ENCODE results near the gene AKAP1.

The AKAP1 gene

GRCh38 chr17:57062865-57063264 lies 22.2 kb upstream of the AKAP1 start:
- Mint-ChIP-seq H3K4me3 (no peak overlapping the region), H3K36me3 (ENCODE audit: low read depth) (no peaks in the 10 kb centered on the region), H3K9me3 (no peaks in the 10 kb centered on the region), H3K27ac (no peak overlapping the region), H3K4me1 (ENCODE audit: low read depth) (no peaks in the 10 kb centered on the region), H3K27me3 (ENCODE audit: low read depth) (peaks cover 5% of the 10 kb centered on the region)
- no peak for DNase-seq (ENCODE audit: low spot score)

- no peak for DNase-seq (ENCODE audit: low spot score)
- Mint-ChIP-seq H3K9me3 (no peaks in the 10 kb centered on the region), H3K27me3 (ENCODE audit: low read depth) (peaks cover 8% of the 10 kb centered on the region), H3K4me1 (ENCODE audit: low read depth) (no peaks in the 10 kb centered on the region), H3K4me3 (no peak overlapping the region), H3K27ac (no peak overlapping the region), H3K36me3 (ENCODE audit: low read depth) (no peaks in the 10 kb centered on the region)
Observed at GRCh38 chr17:57067162-57067561, 17.9 kb upstream of the AKAP1 start.

DNA sequence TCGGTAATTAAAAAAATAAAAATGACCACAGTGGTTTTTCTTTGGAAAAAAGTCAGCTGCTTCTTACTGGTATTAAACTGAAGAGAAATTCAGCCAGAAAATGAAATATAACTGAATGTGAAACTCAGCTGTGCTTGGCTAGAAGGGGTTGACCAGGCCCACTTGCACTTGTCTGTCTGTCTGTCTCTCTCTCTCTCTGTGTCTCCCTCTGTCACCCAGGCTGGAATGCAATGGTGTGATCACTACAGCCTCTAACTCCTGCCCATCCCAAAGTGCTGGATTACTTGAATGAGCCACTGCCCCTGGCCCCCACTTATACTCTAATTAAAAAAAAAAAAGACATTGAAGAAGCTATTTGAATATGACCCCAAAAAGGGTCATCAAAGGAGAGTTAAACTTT lies 17.3 kb upstream of the AKAP1 start:
- H3K4me1 Mint-ChIP-seq (ENCODE audit: low read depth), result no peaks in the 10 kb centered on the region
- H3K4me3 Mint-ChIP-seq, result no peak overlapping the region
- H3K27me3 Mint-ChIP-seq (ENCODE audit: low read depth), result peaks cover 13% of the 10 kb centered on the region
- H3K9me3 Mint-ChIP-seq, result no peaks in the 10 kb centered on the region
- no peak for DNase-seq (ENCODE audit: low spot score)
- no peaks in the 10 kb centered on the region for H3K36me3 Mint-ChIP-seq (ENCODE audit: low read depth)
- H3K27ac Mint-ChIP-seq, result no peak overlapping the region

GRCh38 chr17:57068222-57068658 lies 16.8 kb upstream of the AKAP1 start:
- no peak for DNase-seq (ENCODE audit: low spot score)
- Mint-ChIP-seq H3K36me3 (ENCODE audit: low read depth) (no peaks in the 10 kb centered on the region), H3K9me3 (no peaks in the 10 kb centered on the region), H3K27ac (no peak overlapping the region), H3K4me1 (ENCODE audit: low read depth) (no peaks in the 10 kb centered on the region), H3K27me3 (ENCODE audit: low read depth) (peaks cover 13% of the 10 kb centered on the region), H3K4me3 (no peak overlapping the region)

GRCh38 chr17:57068707-57069106 lies 16.3 kb upstream of the AKAP1 start:
- Mint-ChIP-seq H3K9me3 (no peaks in the 10 kb centered on the region), H3K27me3 (ENCODE audit: low read depth) (peaks cover 13% of the 10 kb centered on the region), H3K4me3 (no peak overlapping the region), H3K36me3 (ENCODE audit: low read depth) (no peaks in the 10 kb centered on the region), H3K4me1 (ENCODE audit: low read depth) (no peaks in the 10 kb centered on the region), H3K27ac (no peak overlapping the region)
- DNase-seq (ENCODE audit: low spot score), result no peak

DNA sequence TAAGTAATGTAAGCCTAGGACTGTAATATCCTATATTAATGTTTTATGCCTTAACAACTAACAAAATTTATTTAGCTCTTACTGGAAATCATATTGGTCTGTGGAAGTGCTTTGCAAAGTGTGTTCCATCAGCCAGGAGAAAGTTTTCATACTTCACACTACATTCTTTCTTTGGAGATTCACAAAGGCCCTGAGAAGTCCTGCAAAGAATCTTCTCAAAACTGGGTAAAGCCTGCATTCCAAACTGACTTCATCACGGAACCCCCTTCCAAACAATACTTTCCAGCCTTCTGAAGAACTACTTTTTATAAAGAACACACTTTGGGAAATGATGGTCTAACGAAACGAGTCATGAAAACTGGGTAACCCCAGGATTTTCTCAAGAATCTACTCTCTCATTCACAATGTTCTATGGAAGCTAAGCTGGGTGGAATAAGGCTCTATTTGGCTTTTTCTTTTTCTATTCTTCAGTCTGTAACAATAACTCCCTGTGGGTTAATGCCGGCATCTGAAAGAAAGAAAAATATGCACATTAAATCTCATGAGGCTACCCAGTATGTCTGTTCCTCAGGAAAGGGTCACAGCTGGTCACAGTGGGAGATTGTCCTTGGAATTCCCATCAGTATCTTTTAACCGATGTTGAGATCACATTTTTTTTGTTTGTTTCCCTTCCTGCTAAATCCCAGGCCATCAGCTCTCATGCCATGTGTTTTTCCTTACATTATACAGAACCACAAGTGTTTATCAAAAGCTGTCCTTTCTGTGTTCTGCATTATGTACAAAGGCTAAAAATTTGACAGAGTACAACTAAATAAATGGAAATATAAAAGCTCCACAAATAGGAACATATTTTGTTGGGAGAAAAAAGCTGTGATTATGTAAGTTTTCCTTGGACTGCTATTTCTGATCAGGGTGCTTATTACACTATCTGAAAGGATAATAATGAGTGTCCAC lies 12.8 kb upstream of the AKAP1 start:
- DNase-seq (ENCODE audit: low spot score), result no peak
- Mint-ChIP-seq H3K9me3 (no peaks in the 10 kb centered on the region), H3K4me1 (ENCODE audit: low read depth) (no peaks in the 10 kb centered on the region), H3K27ac (no peak overlapping the region), H3K27me3 (ENCODE audit: low read depth) (peaks cover 32% of the 10 kb centered on the region), H3K36me3 (ENCODE audit: low read depth) (no peaks in the 10 kb centered on the region), H3K4me3 (no peak overlapping the region)

DNA sequence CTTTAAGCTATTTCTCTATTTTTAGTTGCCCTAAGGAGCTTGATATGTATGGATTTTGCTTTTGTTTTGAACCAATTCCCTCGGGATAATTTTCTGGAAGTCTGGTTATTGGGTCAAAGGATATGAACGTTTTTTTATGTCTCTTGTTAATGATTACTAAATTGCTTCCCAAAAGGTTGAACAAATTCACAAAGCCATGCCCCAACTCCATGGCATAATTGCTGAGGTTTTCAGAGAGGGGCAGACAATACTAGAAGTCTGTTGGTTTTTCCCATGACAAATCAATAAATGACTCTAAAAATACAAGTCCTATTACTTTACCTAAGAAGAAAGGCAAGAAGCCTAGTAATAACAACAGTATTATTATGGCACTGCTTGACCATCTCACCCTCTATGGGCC lies 11.4 kb upstream of the AKAP1 start:
- Mint-ChIP-seq H3K4me3 (no peak overlapping the region), H3K27me3 (ENCODE audit: low read depth) (peaks cover 32% of the 10 kb centered on the region), H3K4me1 (ENCODE audit: low read depth) (no peaks in the 10 kb centered on the region), H3K27ac (no peak overlapping the region), H3K9me3 (no peaks in the 10 kb centered on the region), H3K36me3 (ENCODE audit: low read depth) (no peaks in the 10 kb centered on the region)
- DNase-seq (ENCODE audit: low spot score), result no peak

- no peak overlapping the region for H3K4me3 Mint-ChIP-seq
- H3K27ac Mint-ChIP-seq, result no peak overlapping the region
- H3K27me3 Mint-ChIP-seq (ENCODE audit: low read depth), result peaks cover 32% of the 10 kb centered on the region
- H3K9me3 Mint-ChIP-seq, result no peaks in the 10 kb centered on the region
- H3K36me3 Mint-ChIP-seq (ENCODE audit: low read depth), result no peaks in the 10 kb centered on the region
- DNase-seq (ENCODE audit: low spot score), result no peak
- H3K4me1 Mint-ChIP-seq (ENCODE audit: low read depth), result no peaks in the 10 kb centered on the region
Observed at GRCh38 chr17:57075193-57075592, 9.9 kb upstream of the AKAP1 start.

- H3K27me3 Mint-ChIP-seq (ENCODE audit: low read depth), result peaks cover 37% of the 10 kb centered on the region
- no peak for DNase-seq (ENCODE audit: low spot score)
- no peaks in the 10 kb centered on the region for H3K36me3 Mint-ChIP-seq (ENCODE audit: low read depth)
- no peak overlapping the region for H3K4me3 Mint-ChIP-seq
- peaks cover 2% of the 10 kb centered on the region for H3K4me1 Mint-ChIP-seq (ENCODE audit: low read depth)
- no peaks in the 10 kb centered on the region for H3K9me3 Mint-ChIP-seq
- no peak overlapping the region for H3K27ac Mint-ChIP-seq
Observed at GRCh38 chr17:57075785-57076184, 9.3 kb upstream of the AKAP1 start.

DNA sequence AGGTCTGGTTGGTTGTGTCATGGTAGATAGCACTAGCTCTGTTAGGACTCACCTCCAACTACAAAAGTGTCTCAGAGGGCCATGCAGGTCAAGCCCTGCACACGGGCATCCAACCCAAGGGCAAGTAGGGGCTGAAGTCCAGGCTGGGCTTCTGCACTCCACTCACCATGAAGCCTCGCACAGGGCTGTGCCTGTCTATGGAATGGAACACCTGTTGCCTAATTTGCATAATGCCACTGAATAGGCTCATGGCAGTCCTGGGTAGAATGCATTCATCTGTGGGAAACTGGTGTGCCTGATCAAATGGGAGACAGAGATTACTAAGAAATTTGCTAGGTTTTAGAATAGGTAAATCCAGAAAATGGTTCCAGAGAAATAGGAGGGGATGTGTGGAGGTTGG lies 8.0 kb upstream of the AKAP1 start:
- Mint-ChIP-seq H3K27me3 (ENCODE audit: low read depth) (peaks cover 40% of the 10 kb centered on the region), H3K4me1 (ENCODE audit: low read depth) (peaks cover 6% of the 10 kb centered on the region), H3K36me3 (ENCODE audit: low read depth) (no peaks in the 10 kb centered on the region), H3K9me3 (no peaks in the 10 kb centered on the region), H3K27ac (no peak overlapping the region), H3K4me3 (no peak overlapping the region)
- DNase-seq (ENCODE audit: low spot score), result no peak

- Mint-ChIP-seq H3K4me3 (no peak overlapping the region), H3K36me3 (ENCODE audit: low read depth) (no peaks in the 10 kb centered on the region), H3K27ac (no peak overlapping the region), H3K9me3 (no peaks in the 10 kb centered on the region), H3K27me3 (ENCODE audit: low read depth) (peaks cover 35% of the 10 kb centered on the region), H3K4me1 (ENCODE audit: low read depth) (peaks cover 12% of the 10 kb centered on the region)
- DNase-seq (ENCODE audit: low spot score), result no peak
Observed at GRCh38 chr17:57078274-57078673, 6.8 kb upstream of the AKAP1 start.

- DNase-seq (ENCODE audit: low spot score), result no peak
- Mint-ChIP-seq H3K4me3 (no peak overlapping the region), H3K36me3 (ENCODE audit: low read depth) (no peaks in the 10 kb centered on the region), H3K9me3 (no peaks in the 10 kb centered on the region), H3K4me1 (ENCODE audit: low read depth) (peaks cover 16% of the 10 kb centered on the region), H3K27ac (no peak overlapping the region), H3K27me3 (ENCODE audit: low read depth) (peaks cover 27% of the 10 kb centered on the region)
Observed at GRCh38 chr17:57080718-57081117, 4.3 kb upstream of the AKAP1 start.

- no peaks in the 10 kb centered on the region for H3K9me3 Mint-ChIP-seq
- peaks cover 26% of the 10 kb centered on the region for H3K4me1 Mint-ChIP-seq (ENCODE audit: low read depth)
- no peaks in the 10 kb centered on the region for H3K36me3 Mint-ChIP-seq (ENCODE audit: low read depth)
- peaks cover 14% of the 10 kb centered on the region for H3K27me3 Mint-ChIP-seq (ENCODE audit: low read depth)
- no peak for DNase-seq (ENCODE audit: low spot score)
- peak overlapping the region; percentile 5 for H3K27ac Mint-ChIP-seq
- no peak overlapping the region for H3K4me3 Mint-ChIP-seq
Observed at GRCh38 chr17:57082441-57082840, 2.6 kb upstream of the AKAP1 start.

GRCh38 chr17:57084361-57084801 lies 665 bp upstream of the AKAP1 start:
- Mint-ChIP-seq H3K27me3 (ENCODE audit: low read depth) (peaks cover 14% of the 10 kb centered on the region), H3K4me1 (ENCODE audit: low read depth) (peaks cover 33% of the 10 kb centered on the region), H3K27ac (peak overlapping the region; percentile 94), H3K4me3 (peak overlapping the region; percentile 91), H3K36me3 (ENCODE audit: low read depth) (no peaks in the 10 kb centered on the region), H3K9me3 (no peaks in the 10 kb centered on the region)
- DNase-seq (ENCODE audit: low spot score), result no peak

Measured in T-helper 2 cell treated with Interferon-gamma antibody and Interleukin-4, amounts not matched to agents 5 μg/mL and 100 μg/mL, for 36 hours (primary cell).